Stimulated activated naive CD8-positive, alpha-beta T cell treated with anti-CD3 and anti-CD28 coated beads, Interleukin-15, Interleukin-2, amounts not matched to agents 100 U/mL and 50 U/mL, for 24 hours (primary cell): ENCODE results near the gene INCENP.

Source experiments
- ATAC-seq: fragments of 150-1000 bp; cut with Tn5 transposase; one replicate; pipeline ENCODE4 v1.10.0; 2021
- DNase-seq: peaks from one replicate; pipeline ENCODE4 v3.0.0; 2021

Gene INCENP

GRCh38 chr11:62124186-62125113 lies 639 bp downstream of the INCENP start:
- ATAC-seq (no peak), DNase-seq (peak; percentile 60)

- DNase-seq (no peak), ATAC-seq (no peak)
These were observed 1.5 kb downstream of the INCENP start for GRCh38 chr11:62125316-62125715.

- ATAC-seq (no peak), DNase-seq (no peak)
These were observed 2.1 kb downstream of the INCENP start for GRCh38 chr11:62125881-62126280.

GRCh38 chr11:62127426-62127825 lies 3.6 kb downstream of the INCENP start:
- no peak for ATAC-seq

GRCh38 chr11:62127941-62128770 lies 4.3 kb downstream of the INCENP start:
- no peak for ATAC-seq
- DNase-seq, result no peak

More at GRCh38 chr11:62127426-62127825, 3.6 kb downstream of the INCENP start:
- DNase-seq, result no peak

- ATAC-seq (no peak), DNase-seq (no peak)
These were observed 5.0 kb downstream of the INCENP start for GRCh38 chr11:62128835-62129234.

- no peak for DNase-seq
- ATAC-seq, result no peak
These were observed 5.9 kb downstream of the INCENP start for GRCh38 chr11:62129590-62130282.

GRCh38 chr11:62130283-62131169 lies 6.7 kb downstream of the INCENP start:
- DNase-seq (no peak), ATAC-seq (no peak)

GRCh38 chr11:62131170-62131464 lies 7.3 kb downstream of the INCENP start:
- DNase-seq (no peak), ATAC-seq (no peak)

- DNase-seq (no peak), ATAC-seq (no peak)
These were observed 8.4 kb downstream of the INCENP start for GRCh38 chr11:62132191-62132590.

GRCh38 chr11:62132689-62133293 lies 9.0 kb downstream of the INCENP start:
- DNase-seq, result no peak

GRCh38 chr11:62133328-62134065 lies 9.7 kb downstream of the INCENP start:
- DNase-seq (no peak), ATAC-seq (no peak)

More at GRCh38 chr11:62132689-62133293, 9.0 kb downstream of the INCENP start:
- no peak for ATAC-seq

GRCh38 chr11:62137276-62137861 lies 13.6 kb downstream of the INCENP start:
- ATAC-seq (no peak), DNase-seq (no peak)

- DNase-seq, result no peak
- no peak for ATAC-seq
These were observed 14.2 kb downstream of the INCENP start for GRCh38 chr11:62137881-62138629.

- no peak for DNase-seq
- ATAC-seq, result no peak
These were observed 15.0 kb downstream of the INCENP start for GRCh38 chr11:62138630-62139425.

- DNase-seq (no peak), ATAC-seq (no peak)
These were observed 15.9 kb downstream of the INCENP start for GRCh38 chr11:62139526-62140303.

GRCh38 chr11:62140304-62141110 lies 16.7 kb downstream of the INCENP start:
- DNase-seq, result no peak
- no peak for ATAC-seq
